Measurements from ENCODE around the gene QPRT. TPM values are rescaled to one million over a fixed set of nuclear protein-coding genes. Genes with fewer than 3 reads are reported as not detected.
A peak's percentile ranks its signal among the peaks of the same experiment; 100 is the strongest.

Gene QPRT
- total and polyA plus RNA-seq, 2 donors (not counting 3 experiments of a cell fraction or from before 2014, with no cell fraction given): 0.40 to 0.44 TPM

DNA sequence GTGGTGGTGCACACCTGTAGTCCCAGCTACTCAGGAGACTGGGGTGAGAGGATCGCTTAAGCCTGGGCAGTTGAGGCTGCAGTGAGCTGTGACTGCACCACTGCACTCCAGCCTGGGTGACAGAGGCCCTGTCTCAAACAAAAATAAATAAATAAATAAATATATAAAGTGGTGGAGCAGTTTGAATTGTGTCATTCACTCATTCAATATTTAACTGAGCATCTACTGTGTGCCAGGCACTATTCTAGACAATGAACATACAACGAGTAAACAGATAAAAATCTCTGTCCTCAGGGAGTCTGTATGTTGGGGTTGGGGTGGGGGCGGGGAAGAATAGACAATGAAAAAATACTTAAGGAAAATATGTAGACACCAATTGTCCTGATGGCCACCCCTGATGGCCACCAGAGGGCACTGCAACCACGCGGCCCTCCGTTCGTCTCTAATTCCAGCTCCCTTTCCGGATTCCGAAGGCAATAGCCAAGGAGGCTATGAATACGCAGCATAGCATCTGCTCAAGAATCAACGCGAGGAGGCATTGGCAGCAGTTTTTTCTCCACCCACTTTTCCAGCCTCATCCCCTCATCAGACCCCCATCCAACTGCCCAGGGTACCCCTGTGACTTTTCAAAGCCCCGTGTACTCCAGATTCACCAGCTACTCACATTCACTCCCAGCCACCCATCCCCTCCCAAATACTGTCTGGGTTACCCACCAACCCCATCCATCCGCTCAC is 21.4 kb downstream of the QPRT start:
- peak; percentile 92 for FAIRE-seq
- Histone ChIP-seq H3K4me3 (replicated peaks in 1 of 3; ENCODE audit: insufficient read depth in 1 of 3, low read depth in 1 of 3, low read length in 3 of 3) (no peak overlapping the region), H3K4me2 (ENCODE audit: insufficient read depth, low read length) (no peak overlapping the region), H2AFZ (ENCODE audit: low read depth, low read length) (no peak overlapping the region), H3K79me2 (ENCODE audit: control insufficient read depth, insufficient read depth, low read length) (no peaks in the 10 kb centered on the region), H4K20me1 (replicated peaks; ENCODE audit: control insufficient read depth, extremely low read depth, insufficient read depth, low read length) (no peaks in the 10 kb centered on the region), H3K27ac (ENCODE audit: insufficient read depth, low read depth, low read length) (no peak overlapping the region), H3K36me3 (ENCODE audit: control insufficient read depth in 2 of 2, extremely low read depth in 1 of 2, insufficient read depth in 2 of 2, low read length in 2 of 2) (no peaks in the 10 kb centered on the region), H3K27me3 (ENCODE audit: control insufficient read depth in 2 of 2, insufficient read depth in 2 of 2, low read length in 2 of 2) (peaks cover 0 to 1% of the 10 kb centered on the region in 2 experiments), H3K9ac (replicated peaks; ENCODE audit: extremely low read depth, insufficient read depth, low read length) (no peak overlapping the region), H3K4me1 (ENCODE audit: control insufficient read depth, extremely low read depth, insufficient read depth, low read length) (peaks cover 5% of the 10 kb centered on the region), H3K9me3 (replicated peaks; ENCODE audit: control insufficient read depth, insufficient read depth, low read length) (no peaks in the 10 kb centered on the region), H3K9me1 (replicated peaks; ENCODE audit: control insufficient read depth, extremely low read depth, insufficient read depth, low read length) (no peaks in the 10 kb centered on the region)
- intact Hi-C loops (cut with micrococcal nuclease): loop anchor here (1.0 to 5.0 kb wide), 8 partner anchors 21 to 332 kb away; partner anchors contain the start of genes KIF22 and MAZ
- BruUV-seq (replicated peaks): no TSS peak
- CTCF ChIA-PET: interaction anchor here (0.6 to 5.3 kb wide), 48 partner anchors 9 to 760 kb away, joined by 3 to 92 read pairs (median 4); partner anchors contain the start of genes ASPHD1, C16orf92, KCTD13 and KIF22
- TF ChIP-seq GATA2 (IDR thresholded peaks at IDR 0.05; ENCODE audit: insufficient read depth, insufficient read length, low read depth, low read length): no peak
- TF ChIP-seq JUN (IDR thresholded peaks at IDR 0.05; ENCODE audit: borderline replicate concordance, insufficient read depth, insufficient read length, low read depth): no peak
- TF ChIP-seq EZH2 (IDR thresholded peaks at IDR 0.05; ENCODE audit: borderline replicate concordance, low read depth, low read length, severe bottlenecking): no peak
- no peak for TF ChIP-seq FOS (IDR thresholded peaks at IDR 0.05; ENCODE audit: borderline replicate concordance, insufficient read depth, low read length)
- TF ChIP-seq, protein P1, sequence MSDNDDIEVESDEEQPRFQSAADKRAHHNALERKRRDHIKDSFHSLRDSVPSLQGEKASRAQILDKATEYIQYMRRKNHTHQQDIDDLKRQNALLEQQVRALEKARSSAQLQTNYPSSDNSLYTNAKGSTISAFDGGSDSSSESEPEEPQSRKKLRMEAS (IDR thresholded peaks at IDR 0.05; ENCODE audit: insufficient read depth, insufficient read length): no peak
- TF ChIP-seq, protein P2, sequence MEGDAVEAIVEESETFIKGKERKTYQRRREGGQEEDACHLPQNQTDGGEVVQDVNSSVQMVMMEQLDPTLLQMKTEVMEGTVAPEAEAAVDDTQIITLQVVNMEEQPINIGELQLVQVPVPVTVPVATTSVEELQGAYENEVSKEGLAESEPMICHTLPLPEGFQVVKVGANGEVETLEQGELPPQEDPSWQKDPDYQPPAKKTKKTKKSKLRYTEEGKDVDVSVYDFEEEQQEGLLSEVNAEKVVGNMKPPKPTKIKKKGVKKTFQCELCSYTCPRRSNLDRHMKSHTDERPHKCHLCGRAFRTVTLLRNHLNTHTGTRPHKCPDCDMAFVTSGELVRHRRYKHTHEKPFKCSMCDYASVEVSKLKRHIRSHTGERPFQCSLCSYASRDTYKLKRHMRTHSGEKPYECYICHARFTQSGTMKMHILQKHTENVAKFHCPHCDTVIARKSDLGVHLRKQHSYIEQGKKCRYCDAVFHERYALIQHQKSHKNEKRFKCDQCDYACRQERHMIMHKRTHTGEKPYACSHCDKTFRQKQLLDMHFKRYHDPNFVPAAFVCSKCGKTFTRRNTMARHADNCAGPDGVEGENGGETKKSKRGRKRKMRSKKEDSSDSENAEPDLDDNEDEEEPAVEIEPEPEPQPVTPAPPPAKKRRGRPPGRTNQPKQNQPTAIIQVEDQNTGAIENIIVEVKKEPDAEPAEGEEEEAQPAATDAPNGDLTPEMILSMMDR (IDR thresholded peaks at IDR 0.05; ENCODE audit: extremely low read depth in 1 of 2, insufficient read depth in 1 of 2, low read depth in 1 of 2, low read length in 2 of 2): peak; percentile 82 to 85
- no peak for TF ChIP-seq POLR2AphosphoS5 (IDR thresholded peaks at IDR 0.05; ENCODE audit: insufficient read depth, low read depth, low read length)
- POLR2A ChIA-PET: no interaction called here
- dilution Hi-C loops (cut with MboI; ENCODE audit: extremely low pct_ligation_motif_present, low sequenced_read_pairs): no loop called here
- DNase-seq (ENCODE audit: low read depth, low spot score): peak; percentile 92

Measured in endothelial cell of umbilical vein (primary cell).